ENCODE results near the gene ADAMTSL3.
"Not testable (repeated sequence)": the region's sequence is repeated elsewhere in the genome, so short reads cannot be mapped to it uniquely, and the experiment has no call there.

The ADAMTSL3 gene

GRCh38 chr15:83747718-83748110 is 93.8 kb downstream of the ADAMTSL3 start:
- DNase-seq (ENCODE audit: extremely low read depth, insufficient read length), result no peak
- no peaks in the 10 kb centered on the region for H3K36me3 ChIP-seq (ENCODE audit: control insufficient read depth, insufficient read depth, low read length)
- no peak overlapping the region for H3K4me3 ChIP-seq (replicated peaks; ENCODE audit: low read depth, low read length)
- H3K27me3 ChIP-seq (replicated peaks; ENCODE audit: control insufficient read depth, insufficient read depth, low read length), result no peaks in the 10 kb centered on the region; the same call in 1 of the 2 replicates
- no peak for TF ChIP-seq CTCF (IDR thresholded peaks at IDR 0.05; ENCODE audit: insufficient read depth, low read length, poor library complexity, severe bottlenecking)

DNA sequence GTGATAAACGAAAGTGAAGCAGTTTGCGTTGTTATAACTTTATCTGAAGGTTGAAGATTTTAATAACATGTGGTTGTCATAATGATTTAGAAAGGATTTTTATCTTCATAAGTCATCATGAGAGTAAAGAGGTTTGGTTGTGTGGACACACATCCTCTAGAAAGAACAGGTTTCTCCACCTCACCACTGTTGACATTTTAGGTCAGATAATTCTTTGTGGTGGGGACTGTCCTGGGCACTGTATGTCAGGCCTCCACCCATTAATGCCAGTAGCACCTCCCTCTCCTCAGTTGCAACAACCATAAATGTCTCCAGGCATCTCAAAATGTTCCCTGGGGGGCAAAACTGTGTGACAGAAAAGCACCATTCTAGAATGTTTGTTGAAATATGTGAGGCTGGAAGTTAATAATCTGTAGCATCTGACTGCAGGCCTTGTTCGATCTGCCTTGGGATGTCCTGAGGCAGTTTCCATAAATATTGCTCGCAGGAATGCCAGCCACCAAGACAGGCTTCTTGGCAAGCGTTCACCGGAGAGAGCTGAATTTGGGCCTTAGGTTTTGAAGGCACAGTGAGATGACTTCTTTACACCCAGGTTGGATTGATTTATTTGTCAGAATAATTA is 100.1 kb downstream of the ADAMTSL3 start:
- TF ChIP-seq CTCF (IDR thresholded peaks at IDR 0.05; ENCODE audit: insufficient read depth, low read length, poor library complexity, severe bottlenecking), result no peak
- DNase-seq (ENCODE audit: extremely low read depth, insufficient read length), result no peak
- no peaks in the 10 kb centered on the region for H3K27me3 ChIP-seq (replicated peaks; ENCODE audit: control insufficient read depth, insufficient read depth, low read length)
- no peak overlapping the region for H3K4me3 ChIP-seq (replicated peaks; ENCODE audit: low read depth, low read length)
- H3K36me3 ChIP-seq (ENCODE audit: control insufficient read depth, insufficient read depth, low read length), result no peaks in the 10 kb centered on the region

DNA sequence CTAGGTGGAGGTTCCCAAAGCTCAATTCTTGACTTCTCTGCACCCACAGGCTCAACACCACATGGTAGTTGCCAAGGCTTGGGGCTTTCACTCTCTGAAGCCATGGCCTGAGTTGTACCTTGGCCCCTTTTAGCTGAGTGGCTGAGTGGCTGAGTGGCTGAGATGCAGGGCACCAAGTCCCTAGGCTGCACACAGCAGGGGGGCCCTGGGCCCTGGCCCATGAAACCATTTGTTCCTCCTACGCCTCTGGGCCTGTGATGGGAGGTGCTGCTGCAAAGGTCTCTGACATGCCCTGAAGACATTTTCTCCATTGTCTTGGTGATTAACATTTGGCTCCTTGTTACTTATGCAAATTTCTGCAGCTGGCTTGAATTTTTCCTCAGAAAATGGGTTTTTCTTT is 103.4 kb downstream of the ADAMTSL3 start:
- not testable (repeated sequence) for H3K36me3 ChIP-seq (ENCODE audit: control insufficient read depth, insufficient read depth, low read length); H3K4me3 ChIP-seq (replicated peaks; ENCODE audit: low read depth, low read length); DNase-seq (ENCODE audit: extremely low read depth, insufficient read length); H3K27me3 ChIP-seq (replicated peaks; ENCODE audit: control insufficient read depth, insufficient read depth, low read length)

GRCh38 chr15:83762367-83762766 is 108.4 kb downstream of the ADAMTSL3 start:
- no peak for DNase-seq (ENCODE audit: extremely low read depth, insufficient read length)
- TF ChIP-seq CTCF (IDR thresholded peaks at IDR 0.05; ENCODE audit: insufficient read depth, low read length, poor library complexity, severe bottlenecking), result no peak
- no peak overlapping the region for H3K4me3 ChIP-seq (replicated peaks; ENCODE audit: low read depth, low read length)
- H3K27me3 ChIP-seq (replicated peaks; ENCODE audit: control insufficient read depth, insufficient read depth, low read length), result no peaks in the 10 kb centered on the region
- H3K36me3 ChIP-seq (ENCODE audit: control insufficient read depth, insufficient read depth, low read length), result no peaks in the 10 kb centered on the region

- no peak for DNase-seq (ENCODE audit: extremely low read depth, insufficient read length)
- Histone ChIP-seq H3K4me3 (replicated peaks; ENCODE audit: low read depth, low read length) (no peak overlapping the region), H3K27me3 (replicated peaks; ENCODE audit: control insufficient read depth, insufficient read depth, low read length) (no peaks in the 10 kb centered on the region), H3K36me3 (ENCODE audit: control insufficient read depth, insufficient read depth, low read length) (no peaks in the 10 kb centered on the region)
- no peak for TF ChIP-seq CTCF (IDR thresholded peaks at IDR 0.05; ENCODE audit: insufficient read depth, low read length, poor library complexity, severe bottlenecking)
These were observed 110.4 kb downstream of the ADAMTSL3 start for GRCh38 chr15:83764201-83764838.

DNA sequence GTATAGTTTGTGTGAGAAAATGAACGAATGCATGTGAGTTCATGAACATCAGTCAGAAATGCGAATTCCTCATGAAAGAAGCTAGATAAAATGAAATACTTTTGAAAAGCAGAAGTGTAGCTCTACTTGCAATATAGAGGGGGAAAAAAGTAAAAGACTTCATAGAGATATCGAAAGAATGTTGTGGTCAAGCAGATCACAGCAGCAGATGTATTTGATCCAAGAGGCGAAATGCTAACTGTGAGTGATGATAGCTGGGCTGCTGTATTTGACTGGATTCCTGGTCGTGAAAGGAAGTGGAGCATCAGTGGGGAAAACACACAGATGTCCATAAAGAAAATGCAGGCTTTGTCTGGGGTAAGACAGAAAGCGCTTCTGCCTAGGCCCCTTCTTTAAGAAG is 112.4 kb downstream of the ADAMTSL3 start:
- Histone ChIP-seq H3K36me3 (ENCODE audit: control insufficient read depth, insufficient read depth, low read length) (no peaks in the 10 kb centered on the region), H3K4me3 (replicated peaks; ENCODE audit: low read depth, low read length) (no peak overlapping the region), H3K27me3 (replicated peaks; ENCODE audit: control insufficient read depth, insufficient read depth, low read length) (no peaks in the 10 kb centered on the region)
- DNase-seq (ENCODE audit: extremely low read depth, insufficient read length), result no peak
- no peak for TF ChIP-seq CTCF (IDR thresholded peaks at IDR 0.05; ENCODE audit: insufficient read depth, low read length, poor library complexity, severe bottlenecking)

Measured in GM06990 (cell line).